Measurements from ENCODE around the gene RPA1. TPM values are rescaled to one million over a fixed set of nuclear protein-coding genes. Genes with fewer than 3 reads are reported as not detected.

RPA1 gene
- total and polyA plus RNA-seq, 2 of the 8 experiments (the other 6 are each of a cell fraction or from before 2014, with no cell fraction given), result 79.1 to 194 TPM

- Histone ChIP-seq H2AK5ac (ENCODE audit: low read depth, low read length) (no peak overlapping the region), H3K14ac (ENCODE audit: insufficient read length) (no peak overlapping the region), H2BK12ac (ENCODE audit: low read depth, low read length) (no peak overlapping the region), H3K4me3 (ENCODE audit: extremely low read depth in 1 of 4, insufficient read depth in 2 of 4, low read depth in 3 of 4, low read length in 4 of 4) (peak overlapping the region; percentile 82 to 94 (median 85)), H3K79me2 (ENCODE audit: control insufficient read depth in 1 of 2, insufficient read depth in 2 of 2, low read length in 2 of 2) (peaks cover 5 to 54% of the 10 kb centered on the region in 2 experiments), H3K23me2 (ENCODE audit: low read depth, low read length) (peaks cover 8% of the 10 kb centered on the region), H3K4me1 (replicated peaks in 1 of 4; ENCODE audit: control insufficient read depth in 3 of 4, insufficient read depth in 4 of 4, low read length in 3 of 4) (peaks cover 0 to 2% (median 0%) of the 10 kb centered on the region in 4 experiments; a peak in 1 of 7 replicates), H3K9ac (replicated peaks in 1 of 4; ENCODE audit: extremely low read depth in 1 of 4, low read depth in 3 of 4, low read length in 3 of 4) (peak overlapping the region; percentile 70 to 92 (median 76); a peak in 6 of 7 replicates), H3K27ac (ENCODE audit: low read depth, low read length) (no peak overlapping the region), H3K23ac (ENCODE audit: insufficient read length) (no peak overlapping the region), H4K20me1 (replicated peaks in 1 of 2; ENCODE audit: control insufficient read depth in 1 of 2, insufficient read depth in 2 of 2, low read length in 2 of 2) (peaks cover 0 to 4% of the 10 kb centered on the region in 2 experiments), H3K56ac (replicated peaks; ENCODE audit: insufficient read length, low read depth, low read length) (peak overlapping the region; percentile 73), H3K18ac (ENCODE audit: extremely low read depth, low read length) (peak overlapping the region; percentile 48), H4K8ac (ENCODE audit: extremely low read depth, insufficient read depth, low read length) (no peak overlapping the region; the same call in 1 of the 2 replicates), H3K27me3 (replicated peaks in 1 of 4; ENCODE audit: control insufficient read depth in 3 of 4, extremely low read depth in 1 of 4, insufficient read depth in 3 of 4, low read length in 3 of 4) (no peaks in the 10 kb centered on the region), H4K5ac (ENCODE audit: insufficient read length, low read depth, low read length) (no peak overlapping the region), H3K9me3 (ENCODE audit: insufficient read depth in 2 of 2, low read depth in 1 of 2, low read length in 1 of 2) (no peaks in the 10 kb centered on the region), H3K4ac (replicated peaks; ENCODE audit: insufficient read length, low read depth, low read length) (no peak overlapping the region), H3K79me1 (ENCODE audit: low read depth, low read length) (peaks cover 4% of the 10 kb centered on the region), H2BK5ac (ENCODE audit: low read depth, low read length) (0 out of 2 replicates have a peak overlapping the region, but pooled peaks have one; percentile 48), H2BK20ac (ENCODE audit: low read length) (no peak overlapping the region), H3K4me2 (ENCODE audit: insufficient read depth in 1 of 2, low read depth in 2 of 2, low read length in 2 of 2) (peak overlapping the region; percentile 70 to 90), H3K36me3 (ENCODE audit: control insufficient read depth in 2 of 4, insufficient read depth in 4 of 4, low read length in 3 of 4) (peaks cover 0 to 22% (median 2%) of the 10 kb centered on the region in 4 experiments; a peak in 3 of 8 replicates), H2BK15ac (ENCODE audit: low read length) (peak overlapping the region; percentile 36; the same call in 1 of the 2 replicates), H4K91ac (replicated peaks; ENCODE audit: insufficient read length, low read length) (peak overlapping the region; percentile 1), H2AFZ (ENCODE audit: low read length) (peak overlapping the region; percentile 60; the same call in 1 of the 2 replicates), H2BK120ac (replicated peaks; ENCODE audit: low read depth, low read length) (no peak overlapping the region)
- ChIA-PET POLR2A (ENCODE audit: partially characterized antibody) (interaction anchor here (0.8 to 1.9 kb wide), 6 partner anchors 26 to 115 kb away, joined by 3 to 9 read pairs (median 4); no protein-coding TSS in a partner anchor), CTCF (ENCODE audit: partially characterized antibody) (interaction anchor here (1.6 kb wide), 1 partner anchor 52 kb away, joined by 3 read pairs; no protein-coding TSS in a partner anchor)
- no peak for TF ChIP-seq CHD2 (IDR thresholded peaks at IDR 0.05; ENCODE audit: low read length)
- DNase-seq (ENCODE audit: low read depth in 1 of 2, low spot score in 2 of 2), result peak in 1 of 2 experiments; percentile 49
- 4% methylated on average over 8 of the region's 11 CpGs; no CpG with 5 or more reads in 1 of the 2 experiments for WGBS, 2 experiments (ENCODE audit: extremely low coverage in 1 of 2, insufficient coverage in 1 of 2, insufficient read length in 1 of 2, insufficient replicate concordance in 2 of 2, low coverage in 1 of 2, low lambda C conversion rate in 2 of 2, missing lambda C conversion rate in 1 of 2)
- FAIRE-seq, result no peak
These were observed 483 bp downstream of the RPA1 start for GRCh38 chr17:1830288-1830687.

All from H1 (cell line).